HCT116 (cell line): ENCODE data around the gene SEL1L3. TPM values are rescaled to one million over a fixed set of nuclear protein-coding genes. Genes with fewer than 3 reads are reported as not detected.

ENCODE experiments used
- ATAC-seq: fragments of 200-7000 bp; cut with Tn5 transposase; 2 replicates; pipeline ENCODE4 v1.9.1; 2020; ENCODE audit warnings: mild to moderate bottlenecking, moderate library complexity
- BruUV-seq: library from RNA; stranded (reverse); fragments of 400-500 nt; replicated peaks from 2 replicates; lab custom pipeline; 2021; lab: Mats Ljungman, UMichigan
- CTCF ChIA-PET: fragments of 300-600 bp; sonication (Branson Sonifier 250); formaldehyde crosslinking; loops from one replicate; lab custom pipeline; 2021; ENCODE audit warnings: antibody characterized with exemption; lab: Charles Lee
- POLR2A ChIA-PET: fragments of 300-600, 350-600 bp; sonication (Branson Sonifier 250); formaldehyde crosslinking; loops from one replicate; lab custom pipeline; 2021; ENCODE audit warnings: antibody characterized with exemption; lab: Charles Lee
- RAD21 ChIA-PET, 2 experiments: fragments of 300-600 bp; sonication (Branson Sonifier 250); formaldehyde crosslinking; loops; one replicate each; lab custom pipeline; 2023; ENCODE audit warnings: low total read pairs in 2 of 2; ENCODE audit not compliant: uncharacterized antibody in 2 of 2, unreplicated experiment in 2 of 2, low non-redundant PET in 1 of 2; lab: Charles Lee
- DNase-seq: peaks from one replicate; pipeline ENCODE4 v3.0.0-alpha.2; 2010; ENCODE audit warnings: low read depth, low spot score
- H2AFZ ChIP-seq: fragments of 200-600 bp; shearing (Covaris generic), sonication (generic); 2 replicates; pipeline ENCODE4 v1.6.1; 2017; ENCODE audit warnings: low read depth, mixed run types, mixed read lengths, antibody characterized with exemption, low read length; ENCODE audit not compliant: poor library complexity, severe bottlenecking
- H3K27ac ChIP-seq: 2 replicates; pipeline ENCODE4 v1.5.1; 2012; ENCODE audit warnings: low read depth, low read length
- H3K27me3 ChIP-seq: fragments of 200-600 bp; sonication (generic); 2 replicates; pipeline ENCODE4 v1.6.1; 2016; ENCODE audit warnings: mixed run types, low read length, mixed read lengths; ENCODE audit not compliant: insufficient read depth
- H3K36me3 ChIP-seq, 2 experiments: fragments of 200-500 bp in 1 of 2; fragments of 200-600 bp in 1 of 2; sonication (Bioruptor generic) in 1 of 2; sonication (generic) in 1 of 2; 2 replicates each; pipeline versions ENCODE4 v1.5.1 to v1.6.1; 2014 to 2016; ENCODE audit warnings: low read length in 2 of 2, inconsistent platforms in 1 of 2, mixed read lengths in 1 of 2, mixed run types in 1 of 2; ENCODE audit not compliant: insufficient read depth in 2 of 2, control insufficient read depth in 1 of 2
- H3K4me1 ChIP-seq, 2 experiments: fragments of 200-600 bp in 1 of 2; sonication (generic) in 1 of 2; 2 replicates each; pipeline versions ENCODE4 v1.5.1 to v1.6.1; 2012 to 2017; ENCODE audit warnings: low read length in 2 of 2, inconsistent platforms in 1 of 2, mild to moderate bottlenecking in 1 of 2, mixed read lengths in 1 of 2, mixed run types in 1 of 2, moderate library complexity in 1 of 2; ENCODE audit not compliant: insufficient read depth in 2 of 2, control insufficient read depth in 1 of 2
- H3K4me2 ChIP-seq: fragments of 200-600 bp; sonication (generic); 2 replicates; pipeline ENCODE4 v1.6.1; 2017; ENCODE audit warnings: mixed run types, low read length, mixed read lengths
- H3K4me3 ChIP-seq, 2 experiments: fragments of 200-600 bp in 1 of 2; sonication (generic) in 1 of 2; replicated peaks in 1 of 2; 2 replicates each; pipeline ENCODE4 v1.5.1; 2011 to 2016; ENCODE audit warnings: low read length in 2 of 2, control low read depth in 1 of 2, low read depth in 1 of 2, mild to moderate bottlenecking in 1 of 2, mixed read lengths in 1 of 2, mixed run types in 1 of 2
- H3K79me2 ChIP-seq: fragments of 200-600 bp; sonication (generic); 2 replicates; pipeline ENCODE4 v1.6.1; 2017; ENCODE audit warnings: mild to moderate bottlenecking, mixed run types, low read length, moderate library complexity, mixed read lengths; ENCODE audit not compliant: insufficient read depth
- H3K9ac ChIP-seq: fragments of 200-600 bp; sonication (generic); 2 replicates; pipeline ENCODE4 v1.6.1; 2016; ENCODE audit warnings: low read length, mixed read lengths
- H3K9me2 ChIP-seq: fragments of 200-600 bp; sonication (generic), shearing (Covaris generic); 2 replicates; pipeline ENCODE4 v1.6.1; 2017; ENCODE audit warnings: mixed run types, mild to moderate bottlenecking, moderate library complexity; ENCODE audit not compliant: insufficient read depth
- H3K9me3 ChIP-seq, 2 experiments: fragments of 200-500 bp in 1 of 2; fragments of 200-600 bp in 1 of 2; sonication (Bioruptor generic) in 1 of 2; sonication (generic) in 1 of 2; 2 replicates each; pipeline ENCODE4 v1.6.1; 2014 to 2017; ENCODE audit warnings: low read length in 2 of 2, mixed read lengths in 2 of 2, inconsistent platforms in 1 of 2, low read depth in 1 of 2, mild to moderate bottlenecking in 1 of 2, mixed run types in 1 of 2, moderate library complexity in 1 of 2; ENCODE audit not compliant: control insufficient read depth in 1 of 2, insufficient read depth in 1 of 2
- H4K20me1 ChIP-seq: fragments of 200-600 bp; sonication (generic), shearing (Covaris generic); 2 replicates; pipeline ENCODE4 v1.6.1; 2017; ENCODE audit warnings: mixed run types, mild to moderate bottlenecking, moderate library complexity; ENCODE audit not compliant: insufficient read depth
- CBX3 ChIP-seq: IDR thresholded peaks from 2 replicates; pipeline ENCODE4 v1.6.1; 2012; ENCODE audit warnings: low read depth
- CEBPB ChIP-seq: IDR thresholded peaks from 2 replicates; pipeline ENCODE4 v1.6.1; 2012; ENCODE audit warnings: low read depth
- CTCF ChIP-seq, 3 experiments: fragments of 200-600 bp in 1 of 3; sonication (generic) in 1 of 3; IDR thresholded peaks in 2 of 3; conservative IDR thresholded peaks in 1 of 3; 2 replicates each; pipeline ENCODE4 v1.5.1; 2012 to 2017; ENCODE audit warnings: low read depth in 2 of 3, low read length in 2 of 3, antibody characterized with exemption in 1 of 3, borderline replicate concordance in 1 of 3, control low read depth in 1 of 3, mild to moderate bottlenecking in 1 of 3, mixed read lengths in 1 of 3, mixed run types in 1 of 3, moderate library complexity in 1 of 3; ENCODE audit not compliant: insufficient read depth in 1 of 3
- EGR1 ChIP-seq: IDR thresholded peaks from 2 replicates; pipeline ENCODE4 v1.6.1; 2012; ENCODE audit warnings: low read depth
- ELF1 ChIP-seq: IDR thresholded peaks from 2 replicates; pipeline ENCODE4 v1.6.1; 2012; ENCODE audit warnings: low read depth, borderline replicate concordance
- EZH2 ChIP-seq: fragments of 200-600 bp; sonication (generic); IDR thresholded peaks from 2 replicates; pipeline ENCODE4 v1.6.1; 2017; ENCODE audit warnings: antibody characterized with exemption, mixed run types
- EZH2phosphoT487 ChIP-seq: fragments of 200-600 bp; IDR thresholded peaks from 2 replicates; pipeline ENCODE4 v1.6.1; 2018; ENCODE audit warnings: antibody characterized with exemption, borderline replicate concordance
- FOSL1 ChIP-seq: IDR thresholded peaks from 2 replicates; pipeline ENCODE4 v1.6.1; 2012; ENCODE audit warnings: low read depth
- JUND ChIP-seq: IDR thresholded peaks from 2 replicates; pipeline ENCODE4 v1.6.1; 2012
- MAX ChIP-seq: IDR thresholded peaks from 2 replicates; pipeline ENCODE4 v1.6.1; 2012
- POLR2A ChIP-seq: IDR thresholded peaks from 2 replicates; pipeline ENCODE4 v1.7.0; 2011; ENCODE audit warnings: borderline replicate concordance; ENCODE audit not compliant: insufficient read depth, insufficient read length; ENCODE audit errors: extremely low read depth
- POLR2AphosphoS5 ChIP-seq: IDR thresholded peaks from 2 replicates; pipeline ENCODE4 v1.6.1; 2011; ENCODE audit warnings: mild to moderate bottlenecking, low read depth, low read length, moderate library complexity
- RAD21 ChIP-seq: IDR thresholded peaks from 2 replicates; pipeline ENCODE4 v1.6.1; 2012; ENCODE audit warnings: low read depth, mild to moderate bottlenecking
- REST ChIP-seq: IDR thresholded peaks from 2 replicates; pipeline ENCODE4 v1.6.1; 2012; ENCODE audit warnings: low read depth
- SIN3A ChIP-seq: IDR thresholded peaks from 2 replicates; pipeline ENCODE4 v1.6.1; 2012; ENCODE audit warnings: low read depth
- TCF7L2 ChIP-seq: IDR thresholded peaks from 2 replicates; pipeline ENCODE4 v1.7.0; 2011; ENCODE audit warnings: borderline replicate concordance, inconsistent platforms; ENCODE audit not compliant: insufficient read depth, insufficient read length; ENCODE audit errors: extremely low read depth
- YY1 ChIP-seq: IDR thresholded peaks from 2 replicates; pipeline ENCODE4 v1.6.1; 2011; ENCODE audit warnings: low read length, low read depth, moderate library complexity, mild to moderate bottlenecking; ENCODE audit not compliant: insufficient replicate concordance; ENCODE audit errors: extremely low read depth
- ZNF274 ChIP-seq: fragments of 200-500 bp; sonication (Bioruptor generic); IDR thresholded peaks from 2 replicates; pipeline ENCODE4 v1.6.1; 2014; ENCODE audit warnings: mild to moderate bottlenecking, low read depth, low read length, inconsistent platforms
- intact Hi-C: fragments of 100-400 bp; cut with micrococcal nuclease; formaldehyde crosslinking; loops from 2 replicates; pipeline ENCODE4 v1.10.0; 2022
- total RNA-seq: library from RNA; stranded (reverse); gene quantifications from one replicate; pipeline ENCODE4 v1.2.1, GENCODE V29; 2021; ENCODE audit not compliant: unreplicated experiment

The SEL1L3 gene
- total RNA-seq, 1 experiment from 2014 or later = 45.0 TPM

GRCh38 chr4:25776795-25777194 lies 86.0 kb downstream of the SEL1L3 start:
- Histone ChIP-seq H3K27me3 (no peaks in the 10 kb centered on the region), H3K9ac (no peak overlapping the region), H3K36me3 (peaks cover 10% of the 10 kb centered on the region in 2 experiments; a peak in 2 of 4 replicates), H3K4me2 (no peak overlapping the region), H3K79me2 (no peaks in the 10 kb centered on the region), H3K9me2 (no peaks in the 10 kb centered on the region), H3K9me3 (no peaks in the 10 kb centered on the region), H2AFZ (no peak overlapping the region), H3K4me3 (no peak overlapping the region), H3K4me1 (peaks cover 0 to 23% of the 10 kb centered on the region in 2 experiments; a peak in 2 of 4 replicates), H4K20me1 (no peaks in the 10 kb centered on the region), H3K27ac (no peak overlapping the region)
- TF ChIP-seq EZH2 = no peak
- TF ChIP-seq TCF7L2 = no peak
- TF ChIP-seq REST = no peak
- no peak for TF ChIP-seq JUND
- TF ChIP-seq RAD21 = no peak
- TF ChIP-seq SIN3A = no peak
- no peak for TF ChIP-seq EGR1
- no peak for TF ChIP-seq POLR2A
- no peak for TF ChIP-seq FOSL1
- TF ChIP-seq CBX3 = no peak
- no peak for TF ChIP-seq CEBPB
- no peak for TF ChIP-seq ZNF274
- no peak for TF ChIP-seq CTCF (IDR thresholded peaks at IDR 0.05 in 2 of 3, conservative IDR thresholded peaks at IDR 0.05 in 1 of 3; ENCODE audit: borderline replicate concordance in 1 of 3, insufficient read depth in 1 of 3, low read depth in 2 of 3, low read length in 2 of 3)
- TF ChIP-seq YY1 = no peak
- no peak for TF ChIP-seq MAX
- no peak for TF ChIP-seq EZH2phosphoT487
- TF ChIP-seq ELF1 = no peak
- TF ChIP-seq POLR2AphosphoS5 = no peak
- no peak for DNase-seq
- no peak for ATAC-seq
- intact Hi-C loops = no loop called here
- ChIA-PET RAD21 (no interaction called here), CTCF (interaction anchor here (1.0 to 1.3 kb wide), 2 partner anchors 9 to 335 kb away, joined by 6 to 7 read pairs; no protein-coding TSS in a partner anchor), POLR2A (no interaction called here)
- no TSS peak for BruUV-seq
